ENCODE measurements around the gene FTCDNL1. TPM values are rescaled to one million over a fixed set of nuclear protein-coding genes. Genes with fewer than 3 reads are reported as not detected.

The FTCDNL1 gene
- total RNA-seq, 1 donor from 2014 or later = 1.0 TPM

DNA sequence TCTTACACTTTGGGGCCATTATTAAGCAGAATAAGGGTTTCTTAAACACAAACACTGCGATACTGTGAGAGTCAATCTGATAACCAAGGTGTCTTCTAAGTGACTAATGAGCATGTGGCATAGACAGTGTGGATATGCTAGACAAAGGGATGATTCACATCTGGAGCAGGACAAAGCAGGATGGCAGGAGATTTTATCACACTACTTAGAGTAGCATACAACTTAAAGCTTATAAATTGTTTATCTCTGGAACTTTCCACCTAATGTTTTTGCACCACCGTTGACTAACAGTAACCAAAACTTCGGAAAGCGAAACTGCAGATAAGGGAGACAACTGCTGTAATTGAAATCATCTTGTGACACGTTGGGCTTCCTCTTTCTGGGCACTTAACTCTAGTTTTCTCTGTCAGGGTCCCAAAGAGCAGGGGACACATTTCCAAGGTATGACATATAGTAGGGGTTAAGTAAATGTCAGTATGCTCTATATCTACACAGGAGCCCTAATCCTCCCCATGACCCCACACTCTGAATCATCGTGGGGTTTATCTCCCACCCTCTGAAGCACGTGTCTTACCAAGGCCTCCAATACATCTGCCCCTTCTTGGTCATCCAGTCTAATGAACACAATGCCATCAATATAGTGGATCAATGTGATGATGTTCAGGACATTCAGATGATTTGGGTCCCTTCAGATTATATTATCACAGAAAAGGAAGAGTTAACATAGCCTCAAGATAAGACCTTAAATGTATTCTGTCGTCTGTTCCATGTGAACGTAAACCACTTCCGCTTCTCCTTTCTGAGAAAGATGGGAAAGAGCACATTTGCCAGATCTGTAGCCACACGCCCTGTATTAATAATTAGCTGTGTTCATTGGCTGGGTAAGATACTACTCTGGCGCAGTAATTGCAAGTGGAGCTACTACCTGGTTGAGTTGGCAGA, 78.7 kb downstream of the FTCDNL1 start:
- H3K9ac ChIP-seq (ENCODE audit: low read depth in 1 of 3, low read length in 3 of 3) = no peak overlapping the region
- no peaks in the 10 kb centered on the region for H3K4me1 ChIP-seq (ENCODE audit: control insufficient read depth in 3 of 3, insufficient read depth in 3 of 3, low read length in 3 of 3)
- H3K27ac ChIP-seq (ENCODE audit: low read depth, low read length) = no peak overlapping the region
- no peak overlapping the region for H3K4me3 ChIP-seq (ENCODE audit: low read length in 3 of 3)
- no peaks in the 10 kb centered on the region for H3K9me3 ChIP-seq (ENCODE audit: control insufficient read depth in 3 of 3, low read length in 3 of 3)
- H3K27me3 ChIP-seq (ENCODE audit: control insufficient read depth in 3 of 3, insufficient read depth in 3 of 3, low read length in 3 of 3) = no peaks in the 10 kb centered on the region
- H3K36me3 ChIP-seq (ENCODE audit: control insufficient read depth in 3 of 3, insufficient read depth in 3 of 3, low read length in 3 of 3) = no peaks in the 10 kb centered on the region

DNA sequence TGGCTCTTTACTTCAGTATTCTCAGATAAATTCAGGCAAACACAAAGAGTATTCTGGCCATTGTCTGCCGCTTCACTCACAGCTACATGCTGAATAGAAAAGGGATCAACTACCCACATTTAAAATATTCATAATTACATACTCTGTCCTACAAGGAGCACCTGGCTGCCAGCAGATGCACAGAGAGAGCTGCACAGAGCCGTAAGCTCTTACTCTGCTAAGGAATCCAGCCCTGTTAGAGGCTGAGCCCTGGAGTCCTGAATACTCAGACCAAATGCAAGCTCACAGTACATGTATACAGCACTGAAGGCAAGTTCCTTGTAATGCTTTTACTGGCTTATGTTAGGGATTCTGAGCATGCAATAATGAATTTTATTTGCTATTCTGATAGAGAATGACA, 80.3 kb downstream of the FTCDNL1 start:
- no peak overlapping the region for H3K4me3 ChIP-seq (ENCODE audit: low read length in 3 of 3)
- no peaks in the 10 kb centered on the region for H3K27me3 ChIP-seq (ENCODE audit: control insufficient read depth in 3 of 3, insufficient read depth in 3 of 3, low read length in 3 of 3)
- H3K9ac ChIP-seq (ENCODE audit: low read depth in 1 of 3, low read length in 3 of 3) = no peak overlapping the region
- no peaks in the 10 kb centered on the region for H3K36me3 ChIP-seq (ENCODE audit: control insufficient read depth in 3 of 3, insufficient read depth in 3 of 3, low read length in 3 of 3)
- H3K9me3 ChIP-seq (ENCODE audit: control insufficient read depth in 3 of 3, low read length in 3 of 3) = no peaks in the 10 kb centered on the region
- H3K27ac ChIP-seq (ENCODE audit: low read depth, low read length) = no peak overlapping the region
- H3K4me1 ChIP-seq (ENCODE audit: control insufficient read depth in 3 of 3, insufficient read depth in 3 of 3, low read length in 3 of 3) = no peaks in the 10 kb centered on the region

DNA sequence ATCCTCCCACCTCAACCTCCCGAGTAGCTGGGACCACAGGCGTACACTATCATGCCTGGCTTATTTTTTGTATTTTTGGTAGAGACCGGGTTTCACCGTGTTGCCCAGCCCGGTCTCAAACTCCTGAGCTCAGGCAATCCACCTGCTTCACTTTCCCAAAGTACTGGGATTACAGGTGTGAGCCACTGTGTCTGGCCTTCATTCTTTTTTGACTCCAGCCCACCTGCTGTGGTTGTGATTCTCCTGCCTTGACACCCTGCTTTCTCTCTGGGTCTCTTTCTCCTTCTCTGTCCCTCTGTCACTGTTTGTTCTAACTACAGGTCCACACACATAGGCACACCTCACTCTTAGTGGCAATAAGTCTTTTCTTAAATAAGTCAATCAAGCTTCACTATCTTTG, 85.3 kb downstream of the FTCDNL1 start:
- Histone ChIP-seq H3K27ac (ENCODE audit: low read depth, low read length) (no peak overlapping the region), H3K4me3 (ENCODE audit: low read length in 3 of 3) (no peak overlapping the region), H3K9me3 (ENCODE audit: control insufficient read depth in 3 of 3, low read length in 3 of 3) (no peaks in the 10 kb centered on the region), H3K36me3 (ENCODE audit: control insufficient read depth in 3 of 3, insufficient read depth in 3 of 3, low read length in 3 of 3) (no peaks in the 10 kb centered on the region), H3K4me1 (ENCODE audit: control insufficient read depth in 3 of 3, insufficient read depth in 3 of 3, low read length in 3 of 3) (no peaks in the 10 kb centered on the region), H3K9ac (ENCODE audit: low read depth in 1 of 3, low read length in 3 of 3) (no peak overlapping the region), H3K27me3 (ENCODE audit: control insufficient read depth in 3 of 3, insufficient read depth in 3 of 3, low read length in 3 of 3) (no peaks in the 10 kb centered on the region)

DNA sequence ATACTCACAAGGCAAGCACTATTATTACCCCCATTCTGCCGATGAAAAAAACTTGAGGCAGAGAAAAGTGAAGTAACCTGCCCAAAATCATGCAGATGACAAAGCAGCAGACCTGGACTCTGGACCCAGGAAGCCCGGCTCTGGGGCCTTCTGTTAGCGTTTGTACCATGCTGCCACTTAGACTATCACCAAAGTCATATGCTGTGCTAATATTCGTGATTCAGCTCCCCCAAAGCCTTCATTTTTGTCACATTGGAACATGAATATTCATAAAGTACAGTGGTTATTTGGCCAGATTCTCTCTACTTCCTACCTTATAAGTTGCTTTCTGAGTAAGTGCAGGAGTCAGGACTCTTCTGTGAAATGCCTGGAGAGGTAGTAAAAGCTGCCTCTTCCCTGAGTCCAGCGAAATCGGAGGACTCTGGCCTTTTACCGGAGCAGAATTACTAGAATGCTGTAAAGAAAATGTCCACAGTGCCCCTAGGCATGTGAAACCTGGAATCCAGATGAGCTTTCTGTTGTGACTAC, 86.7 kb downstream of the FTCDNL1 start:
- H3K4me3 ChIP-seq (ENCODE audit: low read length in 3 of 3) = no peak overlapping the region
- H3K27me3 ChIP-seq (ENCODE audit: control insufficient read depth in 3 of 3, insufficient read depth in 3 of 3, low read length in 3 of 3) = no peaks in the 10 kb centered on the region
- H3K9me3 ChIP-seq (ENCODE audit: control insufficient read depth in 3 of 3, low read length in 3 of 3) = no peaks in the 10 kb centered on the region
- no peaks in the 10 kb centered on the region for H3K4me1 ChIP-seq (ENCODE audit: control insufficient read depth in 3 of 3, insufficient read depth in 3 of 3, low read length in 3 of 3)
- no peaks in the 10 kb centered on the region for H3K36me3 ChIP-seq (ENCODE audit: control insufficient read depth in 3 of 3, insufficient read depth in 3 of 3, low read length in 3 of 3)
- H3K27ac ChIP-seq (ENCODE audit: low read depth, low read length) = no peak overlapping the region
- H3K9ac ChIP-seq (ENCODE audit: low read depth in 1 of 3, low read length in 3 of 3) = no peak overlapping the region

DNA sequence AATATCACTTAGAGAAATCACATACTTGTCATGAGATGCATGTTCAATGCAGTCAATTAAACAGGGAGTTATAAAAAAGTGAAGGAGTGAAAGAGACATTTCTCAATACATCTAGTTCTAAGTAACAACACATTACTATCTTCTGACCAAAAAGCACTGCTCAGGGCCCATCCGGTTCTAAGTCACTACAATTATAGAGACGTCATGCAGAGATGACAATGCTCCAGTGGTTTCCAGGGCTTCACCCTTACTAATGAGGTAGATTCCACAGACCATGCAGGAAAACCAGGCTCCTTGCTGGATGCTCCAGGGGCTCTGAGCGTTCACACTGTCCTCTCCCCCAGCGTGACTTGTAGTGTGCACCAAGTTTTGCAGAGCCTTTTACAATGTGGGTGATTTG, 88.0 kb downstream of the FTCDNL1 start:
- H3K9ac ChIP-seq (ENCODE audit: low read depth in 1 of 3, low read length in 3 of 3) = no peak overlapping the region
- H3K4me3 ChIP-seq (ENCODE audit: low read length in 3 of 3) = no peak overlapping the region
- H3K9me3 ChIP-seq (ENCODE audit: control insufficient read depth in 3 of 3, low read length in 3 of 3) = no peaks in the 10 kb centered on the region
- H3K4me1 ChIP-seq (ENCODE audit: control insufficient read depth in 3 of 3, insufficient read depth in 3 of 3, low read length in 3 of 3) = no peaks in the 10 kb centered on the region
- H3K36me3 ChIP-seq (ENCODE audit: control insufficient read depth in 3 of 3, insufficient read depth in 3 of 3, low read length in 3 of 3) = no peaks in the 10 kb centered on the region
- no peak overlapping the region for H3K27ac ChIP-seq (ENCODE audit: low read depth, low read length)
- H3K27me3 ChIP-seq (ENCODE audit: control insufficient read depth in 3 of 3, insufficient read depth in 3 of 3, low read length in 3 of 3) = no peaks in the 10 kb centered on the region

DNA sequence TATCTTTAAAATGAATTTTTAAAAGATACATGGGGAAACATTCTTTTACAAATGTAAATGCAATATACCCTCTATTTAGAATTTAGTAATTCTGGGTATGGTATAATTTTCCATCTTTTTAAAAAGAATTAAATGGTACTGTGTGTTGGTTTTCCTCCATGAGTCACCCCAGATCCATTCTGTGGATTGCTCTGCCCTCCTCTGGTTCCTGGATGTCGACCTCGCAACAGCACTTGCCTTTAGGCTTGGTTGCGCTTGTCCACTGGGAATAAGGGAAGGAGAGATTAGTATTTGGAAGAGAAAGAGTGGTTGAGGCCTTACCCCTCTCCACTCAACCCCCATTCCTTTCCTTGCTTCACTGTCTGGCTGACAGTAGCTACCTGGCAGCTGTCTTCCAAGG, 90.4 kb downstream of the FTCDNL1 start:
- Histone ChIP-seq H3K27ac (ENCODE audit: low read depth, low read length) (no peak overlapping the region), H3K9me3 (ENCODE audit: control insufficient read depth in 3 of 3, low read length in 3 of 3) (no peaks in the 10 kb centered on the region), H3K4me3 (ENCODE audit: low read length in 3 of 3) (no peak overlapping the region), H3K36me3 (ENCODE audit: control insufficient read depth in 3 of 3, insufficient read depth in 3 of 3, low read length in 3 of 3) (no peaks in the 10 kb centered on the region), H3K27me3 (ENCODE audit: control insufficient read depth in 3 of 3, insufficient read depth in 3 of 3, low read length in 3 of 3) (no peaks in the 10 kb centered on the region), H3K4me1 (ENCODE audit: control insufficient read depth in 3 of 3, insufficient read depth in 3 of 3, low read length in 3 of 3) (no peaks in the 10 kb centered on the region), H3K9ac (ENCODE audit: low read depth in 1 of 3, low read length in 3 of 3) (no peak overlapping the region)

DNA sequence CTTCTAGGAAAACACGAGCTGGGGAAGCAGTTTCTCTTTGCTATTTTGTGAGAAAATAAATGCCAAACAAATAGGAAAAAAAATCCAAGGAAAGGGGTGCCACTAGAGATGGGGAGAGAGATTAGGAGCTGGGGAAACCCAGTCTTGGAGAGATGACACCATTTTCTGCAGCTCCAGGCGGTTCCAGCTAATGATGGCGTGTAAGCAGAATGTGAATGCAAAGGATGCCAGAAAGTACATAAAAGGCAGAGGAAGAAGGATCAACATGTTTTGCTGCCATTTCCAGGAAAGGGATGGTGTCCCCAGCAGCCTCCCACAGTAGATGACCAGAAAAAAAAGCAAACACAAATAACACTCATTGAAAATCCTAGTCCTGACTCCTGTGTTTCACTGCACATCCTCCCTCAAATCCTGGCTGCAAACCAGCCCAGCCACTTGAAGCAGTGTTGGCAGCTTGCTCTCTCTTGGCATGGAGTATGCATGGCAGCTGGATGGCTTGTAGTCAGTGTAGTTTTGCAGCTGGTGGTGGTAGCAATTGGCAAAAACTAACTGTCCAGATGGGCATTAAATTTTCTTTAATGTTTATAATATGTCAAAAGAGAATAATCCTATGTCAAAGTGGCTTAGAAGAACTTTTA, 93.6 kb downstream of the FTCDNL1 start:
- Histone ChIP-seq H3K9me3 (ENCODE audit: control insufficient read depth in 3 of 3, low read length in 3 of 3) (no peaks in the 10 kb centered on the region), H3K4me1 (ENCODE audit: control insufficient read depth in 3 of 3, insufficient read depth in 3 of 3, low read length in 3 of 3) (no peaks in the 10 kb centered on the region), H3K27me3 (ENCODE audit: control insufficient read depth in 3 of 3, insufficient read depth in 3 of 3, low read length in 3 of 3) (no peaks in the 10 kb centered on the region), H3K9ac (ENCODE audit: low read depth in 1 of 3, low read length in 3 of 3) (no peak overlapping the region), H3K27ac (ENCODE audit: low read depth, low read length) (no peak overlapping the region), H3K36me3 (ENCODE audit: control insufficient read depth in 3 of 3, insufficient read depth in 3 of 3, low read length in 3 of 3) (no peaks in the 10 kb centered on the region), H3K4me3 (ENCODE audit: low read length in 3 of 3) (no peak overlapping the region)

DNA sequence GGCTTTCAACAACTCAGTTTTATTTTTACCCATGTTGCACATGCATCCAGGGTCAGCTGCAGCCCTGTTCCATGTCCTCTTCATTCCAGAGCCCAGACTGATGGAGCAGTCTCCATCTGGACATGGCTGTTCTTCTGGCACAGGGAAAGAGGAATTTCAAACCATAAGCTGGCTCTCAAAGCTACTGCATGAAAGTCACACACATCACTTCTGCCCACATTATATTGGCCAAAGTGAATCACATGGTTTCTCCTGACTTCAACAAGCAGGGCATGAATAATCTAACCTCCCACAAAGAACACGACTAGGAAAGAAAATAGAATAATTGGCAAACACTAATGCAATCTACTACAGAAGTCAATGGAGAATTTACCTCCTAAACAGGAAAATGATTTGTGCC, 94.2 kb downstream of the FTCDNL1 start:
- H3K4me1 ChIP-seq (ENCODE audit: control insufficient read depth in 3 of 3, insufficient read depth in 3 of 3, low read length in 3 of 3) = no peaks in the 10 kb centered on the region
- no peaks in the 10 kb centered on the region for H3K9me3 ChIP-seq (ENCODE audit: control insufficient read depth in 3 of 3, low read length in 3 of 3)
- no peaks in the 10 kb centered on the region for H3K36me3 ChIP-seq (ENCODE audit: control insufficient read depth in 3 of 3, insufficient read depth in 3 of 3, low read length in 3 of 3)
- H3K27me3 ChIP-seq (ENCODE audit: control insufficient read depth in 3 of 3, insufficient read depth in 3 of 3, low read length in 3 of 3) = no peaks in the 10 kb centered on the region
- no peak overlapping the region for H3K9ac ChIP-seq (ENCODE audit: low read depth in 1 of 3, low read length in 3 of 3)
- no peak overlapping the region for H3K27ac ChIP-seq (ENCODE audit: low read depth, low read length)
- H3K4me3 ChIP-seq (ENCODE audit: low read length in 3 of 3) = no peak overlapping the region

DNA sequence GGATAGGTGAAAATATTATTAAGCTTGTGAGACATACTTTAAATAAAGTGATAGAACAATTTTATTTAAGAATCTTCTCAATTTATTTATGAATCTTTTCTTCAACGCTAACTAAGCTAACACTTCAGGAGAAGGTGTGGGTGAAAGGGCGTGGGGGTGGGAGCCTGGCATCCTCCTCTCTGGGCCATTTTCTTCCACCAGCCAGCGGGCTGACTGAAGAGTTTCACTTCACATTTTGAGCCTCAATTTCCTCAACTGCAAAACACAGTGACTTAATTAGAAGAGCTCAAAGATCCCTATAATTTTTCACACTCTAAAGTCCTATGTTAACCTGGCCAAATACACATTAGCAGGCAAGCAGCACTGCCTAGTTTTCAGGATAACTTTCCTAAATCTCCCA, 94.8 kb downstream of the FTCDNL1 start:
- Histone ChIP-seq H3K36me3 (ENCODE audit: control insufficient read depth in 3 of 3, insufficient read depth in 3 of 3, low read length in 3 of 3) (no peaks in the 10 kb centered on the region), H3K4me3 (ENCODE audit: low read length in 3 of 3) (no peak overlapping the region), H3K27ac (ENCODE audit: low read depth, low read length) (no peak overlapping the region), H3K4me1 (ENCODE audit: control insufficient read depth in 3 of 3, insufficient read depth in 3 of 3, low read length in 3 of 3) (no peaks in the 10 kb centered on the region), H3K9me3 (ENCODE audit: control insufficient read depth in 3 of 3, low read length in 3 of 3) (no peaks in the 10 kb centered on the region), H3K9ac (ENCODE audit: low read depth in 1 of 3, low read length in 3 of 3) (no peak overlapping the region), H3K27me3 (ENCODE audit: control insufficient read depth in 3 of 3, insufficient read depth in 3 of 3, low read length in 3 of 3) (no peaks in the 10 kb centered on the region)

DNA sequence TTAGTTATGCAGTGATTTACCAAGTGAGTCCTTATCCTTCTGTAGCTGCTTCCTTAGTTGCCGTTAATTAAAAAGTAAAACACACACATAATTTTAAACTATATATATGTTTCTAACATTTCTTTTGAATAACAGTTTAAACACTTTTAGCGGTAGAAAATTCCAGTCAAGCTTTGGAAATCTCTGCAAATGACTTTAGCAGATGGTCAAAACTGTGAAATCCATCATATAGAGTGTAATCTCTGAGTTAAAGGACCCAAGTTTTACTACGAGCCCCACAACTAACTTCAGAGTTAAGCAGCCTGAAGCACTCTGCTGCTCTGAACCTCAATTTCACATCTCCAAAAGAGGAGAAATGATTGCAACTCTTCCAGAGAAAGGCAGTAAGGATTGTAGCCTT, 96.2 kb downstream of the FTCDNL1 start:
- Histone ChIP-seq H3K9ac (ENCODE audit: low read depth in 1 of 3, low read length in 3 of 3) (no peak overlapping the region), H3K27me3 (ENCODE audit: control insufficient read depth in 3 of 3, insufficient read depth in 3 of 3, low read length in 3 of 3) (no peaks in the 10 kb centered on the region), H3K9me3 (ENCODE audit: control insufficient read depth in 3 of 3, low read length in 3 of 3) (no peaks in the 10 kb centered on the region), H3K4me3 (ENCODE audit: low read length in 3 of 3) (no peak overlapping the region), H3K36me3 (ENCODE audit: control insufficient read depth in 3 of 3, insufficient read depth in 3 of 3, low read length in 3 of 3) (no peaks in the 10 kb centered on the region), H3K4me1 (ENCODE audit: control insufficient read depth in 3 of 3, insufficient read depth in 3 of 3, low read length in 3 of 3) (no peaks in the 10 kb centered on the region), H3K27ac (ENCODE audit: low read depth, low read length) (no peak overlapping the region)

All from skeletal muscle tissue (tissue), 4 donors.